ENCODE results near the gene MYO1E. TPM values are rescaled to one million over a fixed set of nuclear protein-coding genes. Genes with fewer than 3 reads are reported as not detected.

MYO1E gene
- total and polyA plus RNA-seq, 4 donors = 20.9 to 84.2 (median 52.4) TPM

- H3K27ac ChIP-seq (ENCODE audit: low read depth in 1 of 2, low read length in 1 of 2) = no peak within 1 kb of the TSS
- peaks cover 0 to 32% (median 12%) of the 10 kb centered on the region in 4 donors for H3K36me3 ChIP-seq (ENCODE audit: control insufficient read depth in 4 of 4, insufficient read depth in 4 of 4, low read length in 4 of 4)
- H3K9ac ChIP-seq (ENCODE audit: insufficient read depth in 1 of 2, low read length in 2 of 2) = peak within 1 kb of the TSS in 1 of 2 donors; percentile 25
- 94 to 95% methylated on average over 30 of the region's 30 CpGs for WGBS, 2 donors
- ATAC-seq (ENCODE audit: insufficient read depth, low FRiP score) (no peak), DNase-seq (no peak)
- H3K9me3 ChIP-seq (ENCODE audit: control insufficient read depth in 4 of 4, insufficient read depth in 3 of 4, low read length in 3 of 4) = no peaks in the 10 kb centered on the region
- no peak within 1 kb of the TSS for H3K4me3 ChIP-seq
- no peaks in the 10 kb centered on the region for H3K4me1 ChIP-seq (ENCODE audit: control insufficient read depth in 5 of 5, insufficient read depth in 5 of 5, low read length in 5 of 5)
- no peaks in the 10 kb centered on the region for H3K27me3 ChIP-seq (ENCODE audit: control insufficient read depth in 3 of 3, insufficient read depth in 3 of 3, low read length in 2 of 3)
- no peak for TF ChIP-seq CTCF (IDR thresholded peaks at IDR 0.05; ENCODE audit: control extremely low read depth, extremely low read depth)
These were observed 166.0 kb downstream of the MYO1E start, which contains the start of gene LDHAL6B for GRCh38 chr15:59206623-59207183. LDHAL6B (plus strand) TSS chr15:59206843; CDS start chr15:59206941, 98 bp downstream.

GRCh38 chr15:59205839-59206622, 166.6 kb downstream of the MYO1E start:
- DNase-seq (no peak), ATAC-seq (ENCODE audit: insufficient read depth, low FRiP score) (no peak)
- Histone ChIP-seq H3K9me3 (ENCODE audit: control insufficient read depth in 4 of 4, insufficient read depth in 3 of 4, low read length in 3 of 4) (no peaks in the 10 kb centered on the region), H3K27ac (ENCODE audit: low read depth in 1 of 2, low read length in 1 of 2) (no peak overlapping the region), H3K36me3 (ENCODE audit: control insufficient read depth in 4 of 4, insufficient read depth in 4 of 4, low read length in 4 of 4) (peaks cover 0 to 29% (median 12%) of the 10 kb centered on the region in 4 donors), H3K9ac (ENCODE audit: insufficient read depth in 1 of 2, low read length in 2 of 2) (peak overlapping the region in 1 of 2 donors; percentile 25), H3K27me3 (ENCODE audit: control insufficient read depth in 3 of 3, insufficient read depth in 3 of 3, low read length in 2 of 3) (no peaks in the 10 kb centered on the region), H3K4me3 (no peak overlapping the region), H3K4me1 (ENCODE audit: control insufficient read depth in 5 of 5, insufficient read depth in 5 of 5, low read length in 5 of 5) (no peaks in the 10 kb centered on the region)
- no peak for TF ChIP-seq CTCF (IDR thresholded peaks at IDR 0.05; ENCODE audit: control extremely low read depth, extremely low read depth)
- WGBS, 2 donors = 84 to 88% methylated on average over 9 of the region's 9 CpGs

GRCh38 chr15:59203657-59204056, 169.0 kb downstream of the MYO1E start:
- no peak for ATAC-seq (ENCODE audit: insufficient read depth, low FRiP score)

More at GRCh38 chr15:59203657-59204056, 169.0 kb downstream of the MYO1E start:
- Histone ChIP-seq H3K9ac (ENCODE audit: insufficient read depth in 1 of 2, low read length in 2 of 2) (no peak overlapping the region), H3K36me3 (ENCODE audit: control insufficient read depth in 4 of 4, insufficient read depth in 4 of 4, low read length in 4 of 4) (peaks cover 0 to 31% (median 13%) of the 10 kb centered on the region in 4 donors), H3K9me3 (ENCODE audit: control insufficient read depth in 4 of 4, insufficient read depth in 3 of 4, low read length in 3 of 4) (no peaks in the 10 kb centered on the region), H3K27me3 (ENCODE audit: control insufficient read depth in 3 of 3, insufficient read depth in 3 of 3, low read length in 2 of 3) (no peaks in the 10 kb centered on the region), H3K4me1 (ENCODE audit: control insufficient read depth in 5 of 5, insufficient read depth in 5 of 5, low read length in 5 of 5) (peaks cover 0 to 4% (median 0%) of the 10 kb centered on the region in 5 donors), H3K27ac (ENCODE audit: low read depth in 1 of 2, low read length in 1 of 2) (no peak overlapping the region), H3K4me3 (no peak overlapping the region)
- 87 to 88% methylated on average over 3 of the region's 3 CpGs for WGBS, 2 donors
- TF ChIP-seq CTCF (IDR thresholded peaks at IDR 0.05; ENCODE audit: control extremely low read depth, extremely low read depth) = no peak
- no peak for DNase-seq

All from lung (tissue), 12 donors.